B cell (primary cell): ENCODE data around the gene NUP85.

Source experiments
- EZH2 ChIP-seq: IDR thresholded peaks from 2 replicates; pipeline ENCODE4 v1.6.1; 2012; ENCODE audit warnings: borderline replicate concordance, low read depth, mild to moderate bottlenecking, moderate library complexity, low read length; ENCODE audit not compliant: insufficient read depth, poor library complexity, severe bottlenecking
- TF ChIP-seq, protein P1 (sequence below): fragments of 200-600 bp; IDR thresholded peaks from one replicate; pipeline ENCODE4 v1.8.0; 2022; ENCODE audit warnings: antibody characterized with exemption, mild to moderate bottlenecking

DNA sequence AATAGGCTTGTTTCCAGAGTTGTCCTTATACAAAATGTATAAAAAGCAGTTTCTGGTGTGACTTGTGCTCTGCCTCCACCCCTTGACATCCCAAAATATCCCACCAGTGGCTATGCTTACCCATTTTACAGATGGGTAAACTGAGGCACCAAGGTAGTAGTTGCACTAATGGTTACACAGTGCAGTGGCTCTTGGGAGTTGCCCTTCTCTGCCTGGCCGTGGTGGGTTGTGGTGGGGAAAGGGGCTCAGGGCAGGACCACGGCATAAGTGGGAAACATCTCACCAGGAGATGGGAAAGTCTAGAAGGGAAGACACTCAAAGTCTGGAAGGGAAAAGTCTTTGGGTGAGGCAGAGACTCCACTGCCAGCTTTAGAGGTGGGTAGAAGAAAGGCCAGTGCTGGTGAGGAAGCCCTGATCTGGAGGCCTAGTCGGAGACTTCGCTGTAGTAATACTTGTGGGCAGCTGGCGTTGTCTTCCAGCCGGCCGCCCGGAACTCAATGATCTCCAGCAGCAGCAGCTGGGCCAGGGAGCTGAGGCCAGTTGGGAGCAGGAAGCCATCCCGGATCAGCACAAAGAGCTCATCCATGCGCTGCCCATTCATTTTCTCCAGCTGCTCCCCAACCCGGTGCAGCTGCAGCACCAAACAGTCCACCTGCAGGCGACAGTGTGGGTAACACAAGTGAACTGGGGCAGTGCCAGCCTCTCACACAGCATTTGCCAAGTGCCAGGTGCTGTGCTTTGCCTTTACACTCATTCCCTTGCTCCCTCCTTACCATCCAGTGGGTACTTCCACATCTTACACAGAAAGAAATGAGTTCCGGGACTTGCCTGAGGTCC lies 61.1 kb downstream of the NUP85 start:
- TF ChIP-seq, protein P1, sequence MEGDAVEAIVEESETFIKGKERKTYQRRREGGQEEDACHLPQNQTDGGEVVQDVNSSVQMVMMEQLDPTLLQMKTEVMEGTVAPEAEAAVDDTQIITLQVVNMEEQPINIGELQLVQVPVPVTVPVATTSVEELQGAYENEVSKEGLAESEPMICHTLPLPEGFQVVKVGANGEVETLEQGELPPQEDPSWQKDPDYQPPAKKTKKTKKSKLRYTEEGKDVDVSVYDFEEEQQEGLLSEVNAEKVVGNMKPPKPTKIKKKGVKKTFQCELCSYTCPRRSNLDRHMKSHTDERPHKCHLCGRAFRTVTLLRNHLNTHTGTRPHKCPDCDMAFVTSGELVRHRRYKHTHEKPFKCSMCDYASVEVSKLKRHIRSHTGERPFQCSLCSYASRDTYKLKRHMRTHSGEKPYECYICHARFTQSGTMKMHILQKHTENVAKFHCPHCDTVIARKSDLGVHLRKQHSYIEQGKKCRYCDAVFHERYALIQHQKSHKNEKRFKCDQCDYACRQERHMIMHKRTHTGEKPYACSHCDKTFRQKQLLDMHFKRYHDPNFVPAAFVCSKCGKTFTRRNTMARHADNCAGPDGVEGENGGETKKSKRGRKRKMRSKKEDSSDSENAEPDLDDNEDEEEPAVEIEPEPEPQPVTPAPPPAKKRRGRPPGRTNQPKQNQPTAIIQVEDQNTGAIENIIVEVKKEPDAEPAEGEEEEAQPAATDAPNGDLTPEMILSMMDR = no peak
- no peak for TF ChIP-seq EZH2
